ENCODE data around the gene CNKSR2.

CNKSR2 gene

DNA sequence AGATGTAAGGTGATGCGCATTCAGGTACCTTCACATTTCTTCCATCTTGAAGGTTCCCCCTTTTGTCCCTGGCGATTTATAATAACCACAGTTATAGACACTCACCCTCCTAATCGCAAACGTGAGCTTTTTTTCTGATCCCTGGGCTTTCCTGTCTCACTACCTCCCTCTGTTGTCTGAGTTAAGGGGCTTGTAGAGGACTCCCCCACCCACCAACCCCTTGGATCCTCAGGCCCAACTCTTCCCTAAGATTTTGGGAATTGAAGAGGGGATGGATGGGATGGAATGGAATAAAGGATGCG is 1.4 kb downstream of the CNKSR2 start:
- H3K27ac ChIP-seq, result no peak overlapping the region
- TF ChIP-seq CTCF (IDR thresholded peaks at IDR 0.05), result no peak
- TF ChIP-seq ZFX (IDR thresholded peaks at IDR 0.05; ENCODE audit: borderline replicate concordance), result no peak

GRCh38 chrX:21376636-21377035 is 2.4 kb downstream of the CNKSR2 start:
- TF ChIP-seq ZFX (IDR thresholded peaks at IDR 0.05; ENCODE audit: borderline replicate concordance) (no peak), CTCF (IDR thresholded peaks at IDR 0.05) (no peak)
- H3K27ac ChIP-seq, result no peak overlapping the region

DNA sequence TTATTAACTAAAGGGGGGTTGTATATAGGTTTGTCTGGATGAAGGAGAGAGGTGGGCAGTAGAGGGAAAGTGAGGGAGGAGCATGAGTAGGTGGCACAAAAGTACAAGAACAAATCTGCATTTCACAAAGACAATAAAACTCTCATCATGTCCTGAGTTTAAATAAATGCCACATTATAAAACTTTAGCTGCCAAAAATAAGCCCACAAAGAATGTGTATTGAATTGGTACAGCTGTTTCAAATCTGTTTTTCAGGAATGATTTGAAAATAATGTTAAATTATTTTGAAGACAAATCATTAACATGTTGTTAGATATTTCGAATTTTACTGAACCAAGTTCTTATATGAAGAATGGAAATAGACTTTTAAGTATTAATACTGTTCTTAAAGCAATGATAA is 5.8 kb downstream of the CNKSR2 start:
- no peak for TF ChIP-seq ZFX (IDR thresholded peaks at IDR 0.05; ENCODE audit: borderline replicate concordance)
- no peak for TF ChIP-seq CTCF (IDR thresholded peaks at IDR 0.05)

DNA sequence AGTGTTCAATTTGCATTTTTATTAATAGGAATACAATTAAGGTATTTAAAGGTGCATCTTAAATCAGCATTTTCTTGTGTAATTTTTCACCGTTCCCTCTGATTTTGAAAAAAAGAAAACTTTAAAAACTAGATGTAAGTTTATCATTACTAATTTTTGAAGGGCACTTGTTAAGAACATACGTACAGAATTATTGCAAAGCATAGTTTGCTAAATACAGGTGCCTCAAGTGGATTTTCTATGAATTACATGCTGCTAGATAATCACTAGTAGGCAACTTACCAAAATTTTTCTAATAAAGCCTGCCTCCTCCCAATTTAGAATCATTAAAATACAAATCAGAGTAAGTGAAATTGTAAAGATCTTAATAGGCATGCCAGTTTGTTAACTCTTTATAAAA is 8.5 kb downstream of the CNKSR2 start:
- no peak overlapping the region for H3K27ac ChIP-seq
- TF ChIP-seq ZFX (IDR thresholded peaks at IDR 0.05; ENCODE audit: borderline replicate concordance), result no peak
- TF ChIP-seq CTCF (IDR thresholded peaks at IDR 0.05), result peak; percentile 44

More for the DNA sequence above, 5.8 kb downstream of the CNKSR2 start:
- H3K27ac ChIP-seq, result no peak overlapping the region

DNA sequence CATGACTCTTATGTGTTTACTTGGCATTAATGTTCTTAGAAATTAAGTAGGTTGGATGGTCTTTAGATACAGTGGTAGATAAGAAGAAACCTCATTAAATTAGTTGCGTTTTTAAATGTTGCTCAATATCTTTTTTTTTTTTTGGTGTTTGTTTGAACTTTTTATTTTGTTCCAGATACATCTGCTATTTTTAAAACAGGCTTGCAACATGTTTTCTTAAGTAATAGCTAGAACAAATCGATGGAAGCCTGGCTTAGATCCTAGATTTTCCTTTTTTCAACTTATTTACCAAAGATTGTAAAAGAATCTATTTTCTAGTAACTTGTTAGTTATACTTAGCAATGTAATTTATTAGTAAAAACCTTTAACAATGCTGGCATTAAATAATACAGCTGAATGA is 9.3 kb downstream of the CNKSR2 start:
- no peak for TF ChIP-seq CTCF (IDR thresholded peaks at IDR 0.05)
- TF ChIP-seq ZFX (IDR thresholded peaks at IDR 0.05; ENCODE audit: borderline replicate concordance), result no peak
- H3K27ac ChIP-seq, result no peak overlapping the region; the same call in 1 of the 2 replicates

DNA sequence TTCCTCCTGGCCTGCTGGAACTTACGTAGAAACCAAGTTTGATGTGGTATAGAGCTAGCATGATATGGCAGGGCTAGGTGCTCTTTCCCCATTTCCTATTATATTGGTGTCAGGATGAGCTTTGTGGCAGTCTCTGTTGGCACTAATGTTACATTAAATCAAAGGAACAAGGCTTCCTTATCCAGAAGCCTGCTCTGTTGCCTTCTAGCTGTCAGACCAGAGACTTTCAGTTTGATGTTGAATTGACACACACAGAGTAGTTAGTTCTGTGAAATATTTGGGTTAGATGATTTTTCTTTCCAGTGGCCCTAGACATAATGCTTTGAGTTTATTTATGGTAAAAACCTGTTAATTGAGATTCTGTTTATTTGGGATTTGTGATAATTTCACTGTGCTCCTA is 10.0 kb downstream of the CNKSR2 start:
- TF ChIP-seq ZFX (IDR thresholded peaks at IDR 0.05; ENCODE audit: borderline replicate concordance) (no peak), CTCF (IDR thresholded peaks at IDR 0.05) (no peak)
- H3K27ac ChIP-seq, result no peak overlapping the region

- TF ChIP-seq CTCF (IDR thresholded peaks at IDR 0.05), result no peak
- TF ChIP-seq ZFX (IDR thresholded peaks at IDR 0.05; ENCODE audit: borderline replicate concordance), result no peak
- H3K27ac ChIP-seq, result no peak overlapping the region
Measured at GRCh38 chrX:21394792-21395191, 20.6 kb downstream of the CNKSR2 start.
